B cell (primary cell): ENCODE results near the gene KRR1.

ENCODE experiments used
- CTCF ChIP-seq: fragments of 200-600 bp; IDR thresholded peaks from one replicate; pipeline ENCODE4 v1.8.0; 2022; ENCODE audit warnings: antibody characterized with exemption, mild to moderate bottlenecking
- EZH2 ChIP-seq: IDR thresholded peaks from 2 replicates; pipeline ENCODE4 v1.6.1; 2012; ENCODE audit warnings: borderline replicate concordance, low read depth, mild to moderate bottlenecking, moderate library complexity, low read length; ENCODE audit not compliant: insufficient read depth, poor library complexity, severe bottlenecking

GRCh38 chr12:75483431-75483830 lies 28.0 kb downstream of the KRR1 start:
- TF ChIP-seq EZH2 = no peak
- no peak for TF ChIP-seq CTCF
